Activated B cell treated with CpG ODN at 0.5 μM for 24 hours (primary cell): Measurements from ENCODE around the gene BRD7. TPM values are rescaled to one million over a fixed set of nuclear protein-coding genes. Genes with fewer than 3 reads are reported as not detected.

Experiments
- ATAC-seq: fragments of 200-7000 bp; cut with Tn5 transposase; one replicate; pipeline ENCODE4 v1.10.0; 2021; ENCODE audit warnings: low read depth, mild to moderate bottlenecking, moderate library complexity
- CTCF ChIA-PET: fragments of 350-600 bp; sonication (Branson Sonifier 250); formaldehyde crosslinking; loops from one replicate; lab custom pipeline; 2021; ENCODE audit warnings: antibody characterized with exemption; lab: Charles Lee
- POLR2A ChIA-PET: fragments of 350-600 bp; sonication (Branson Sonifier 250); formaldehyde crosslinking; loops from one replicate; lab custom pipeline; 2021; ENCODE audit warnings: antibody characterized with exemption; lab: Charles Lee
- DNase-seq: peaks from one replicate; pipeline ENCODE4 v3.0.0; 2022
- H3K27ac Mint-ChIP-seq: one replicate; pipeline ENCODE4 v1.8.0; 2020; ENCODE audit warnings: mixed read lengths
- H3K27me3 Mint-ChIP-seq: one replicate; pipeline ENCODE4 v1.8.0; 2021; ENCODE audit warnings: mixed read lengths
- H3K36me3 Mint-ChIP-seq: one replicate; pipeline ENCODE4 v1.8.0; 2021; ENCODE audit warnings: low read depth, mixed read lengths
- H3K4me1 Mint-ChIP-seq: one replicate; pipeline ENCODE4 v1.8.0; 2021; ENCODE audit warnings: mixed read lengths
- H3K4me3 Mint-ChIP-seq: one replicate; pipeline ENCODE4 v1.8.0; 2020; ENCODE audit warnings: mild to moderate bottlenecking, mixed read lengths
- H3K9me3 Mint-ChIP-seq: one replicate; pipeline ENCODE4 v1.8.0; 2020; ENCODE audit warnings: mixed read lengths
- intact Hi-C: fragments of 100-400 bp; cut with micrococcal nuclease; formaldehyde crosslinking; loops from one replicate; pipeline ENCODE4 v1.15.1; 2024
- total RNA-seq: library from RNA; stranded (reverse); gene quantifications from 2 replicates; pipeline ENCODE4 v1.2.3, GENCODE V29; 2022
- TF ChIP-seq, protein P1 (sequence below): fragments of 200-600 bp; IDR thresholded peaks from one replicate; pipeline ENCODE4 v1.8.0; 2022; ENCODE audit warnings: antibody characterized with exemption, mild to moderate bottlenecking

Gene BRD7
- total RNA-seq, 1 donor from 2014 or later: 65.2 TPM

DNA sequence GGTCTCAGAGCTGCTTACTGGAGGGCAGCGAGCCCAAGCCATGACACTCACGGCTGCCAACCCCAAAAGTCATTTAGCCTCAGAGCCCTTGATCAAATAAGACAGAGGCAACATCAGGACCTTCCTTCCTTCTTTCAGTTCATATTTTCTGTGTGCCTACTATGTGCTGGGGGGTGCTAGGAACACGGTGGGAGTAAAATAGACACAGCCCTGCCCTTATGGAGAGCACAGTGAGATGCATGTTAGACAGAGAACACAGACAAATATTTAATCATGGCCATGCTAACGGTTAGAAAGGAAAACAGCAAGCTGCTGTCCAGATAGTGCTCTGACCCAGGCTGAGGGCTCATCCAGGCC is 4.5 kb upstream of the BRD7 start:
- no peaks in the 10 kb centered on the region for H3K9me3 Mint-ChIP-seq
- ChIA-PET POLR2A (no interaction called here), CTCF (no interaction called here)
- ATAC-seq (no peak), DNase-seq (no peak)
- intact Hi-C loops: no loop called here
- TF ChIP-seq, protein P1, sequence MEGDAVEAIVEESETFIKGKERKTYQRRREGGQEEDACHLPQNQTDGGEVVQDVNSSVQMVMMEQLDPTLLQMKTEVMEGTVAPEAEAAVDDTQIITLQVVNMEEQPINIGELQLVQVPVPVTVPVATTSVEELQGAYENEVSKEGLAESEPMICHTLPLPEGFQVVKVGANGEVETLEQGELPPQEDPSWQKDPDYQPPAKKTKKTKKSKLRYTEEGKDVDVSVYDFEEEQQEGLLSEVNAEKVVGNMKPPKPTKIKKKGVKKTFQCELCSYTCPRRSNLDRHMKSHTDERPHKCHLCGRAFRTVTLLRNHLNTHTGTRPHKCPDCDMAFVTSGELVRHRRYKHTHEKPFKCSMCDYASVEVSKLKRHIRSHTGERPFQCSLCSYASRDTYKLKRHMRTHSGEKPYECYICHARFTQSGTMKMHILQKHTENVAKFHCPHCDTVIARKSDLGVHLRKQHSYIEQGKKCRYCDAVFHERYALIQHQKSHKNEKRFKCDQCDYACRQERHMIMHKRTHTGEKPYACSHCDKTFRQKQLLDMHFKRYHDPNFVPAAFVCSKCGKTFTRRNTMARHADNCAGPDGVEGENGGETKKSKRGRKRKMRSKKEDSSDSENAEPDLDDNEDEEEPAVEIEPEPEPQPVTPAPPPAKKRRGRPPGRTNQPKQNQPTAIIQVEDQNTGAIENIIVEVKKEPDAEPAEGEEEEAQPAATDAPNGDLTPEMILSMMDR: no peak
- H3K4me1 Mint-ChIP-seq: peaks cover 7% of the 10 kb centered on the region
- H3K36me3 Mint-ChIP-seq: peaks cover 4% of the 10 kb centered on the region
- no peak overlapping the region for H3K4me3 Mint-ChIP-seq
- H3K27ac Mint-ChIP-seq: no peak overlapping the region
- peaks cover 14% of the 10 kb centered on the region for H3K27me3 Mint-ChIP-seq

DNA sequence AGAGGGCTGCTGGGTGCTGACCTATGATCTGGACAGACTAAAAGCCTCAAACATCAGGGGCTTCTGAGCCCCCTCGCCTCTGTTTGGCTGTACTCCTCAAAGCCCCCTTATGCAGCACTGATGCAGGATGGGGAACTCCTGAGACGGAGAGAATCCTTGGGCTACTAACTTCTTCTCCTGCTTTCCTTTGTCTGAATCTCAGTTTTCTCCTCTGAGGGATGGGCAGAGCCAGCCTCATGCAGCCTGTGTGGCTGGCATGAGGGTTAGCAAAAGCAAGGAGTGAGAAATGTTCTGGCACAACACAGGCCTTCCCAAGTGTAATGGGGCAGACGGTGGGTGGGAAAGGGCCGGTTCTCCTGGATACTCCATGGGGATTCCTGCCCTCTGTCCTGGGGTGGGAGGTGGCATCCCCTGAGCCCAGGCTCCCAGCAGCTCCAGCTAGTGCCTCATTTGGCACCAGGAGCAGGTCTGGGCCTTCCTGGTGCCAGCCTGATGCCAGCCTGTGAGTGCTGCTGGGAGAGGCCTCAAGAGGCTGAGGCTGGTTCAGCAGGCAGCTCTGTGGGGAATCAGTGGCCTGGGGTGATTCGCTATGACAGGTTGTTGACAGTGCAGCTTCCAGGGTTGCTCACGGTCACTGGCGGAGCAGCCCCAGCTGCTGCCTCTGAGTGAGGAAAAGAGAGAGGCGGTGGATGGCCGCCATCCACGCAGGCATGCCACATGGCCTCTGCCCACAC is 4.0 kb upstream of the BRD7 start:
- Mint-ChIP-seq H3K27ac (no peak overlapping the region), H3K9me3 (no peaks in the 10 kb centered on the region), H3K36me3 (peaks cover 6% of the 10 kb centered on the region), H3K4me1 (peaks cover 11% of the 10 kb centered on the region), H3K4me3 (no peak overlapping the region), H3K27me3 (peaks cover 14% of the 10 kb centered on the region)
- TF ChIP-seq, protein P1: no peak
- ATAC-seq (no peak), DNase-seq (no peak)
- ChIA-PET CTCF (no interaction called here), POLR2A (no interaction called here)
- intact Hi-C loops: no loop called here

DNA sequence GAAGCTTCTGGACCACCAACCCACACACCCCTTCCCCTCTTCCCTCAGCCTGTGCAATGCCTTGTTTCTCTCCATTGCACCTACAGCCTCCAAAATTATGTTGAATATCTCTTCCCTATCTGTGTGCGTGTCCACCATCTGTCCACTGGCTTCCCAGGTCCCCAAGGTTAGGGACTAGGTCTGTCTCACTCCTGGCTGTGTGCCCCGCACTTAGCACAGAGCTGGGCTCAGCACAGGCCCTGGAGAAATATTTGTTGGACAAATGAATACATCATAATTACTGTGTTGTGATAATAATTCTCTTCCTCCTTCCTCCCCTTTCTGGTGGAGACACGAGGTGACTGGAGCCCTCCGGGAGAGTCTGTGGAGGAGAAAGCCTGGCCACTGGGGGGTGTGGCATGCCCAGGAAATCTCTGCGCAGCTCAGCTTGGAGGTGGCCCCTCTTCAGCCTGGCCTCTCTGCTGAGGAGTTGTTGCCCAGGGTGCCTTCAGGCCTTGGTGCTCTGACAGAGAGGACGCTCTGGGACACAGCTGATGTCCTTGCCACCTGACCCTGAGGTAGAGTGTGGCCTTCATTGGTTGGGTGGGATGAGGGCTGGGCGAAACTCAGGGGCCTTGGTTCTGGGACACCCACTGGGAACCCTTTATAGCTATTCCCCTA is 3.3 kb upstream of the BRD7 start:
- no peak overlapping the region for H3K4me3 Mint-ChIP-seq
- no peaks in the 10 kb centered on the region for H3K9me3 Mint-ChIP-seq
- TF ChIP-seq, protein P1: no peak
- peaks cover 17% of the 10 kb centered on the region for H3K4me1 Mint-ChIP-seq
- ChIA-PET POLR2A (no interaction called here), CTCF (no interaction called here)
- H3K27me3 Mint-ChIP-seq: peaks cover 12% of the 10 kb centered on the region
- no peak for DNase-seq
- H3K36me3 Mint-ChIP-seq: peaks cover 9% of the 10 kb centered on the region
- intact Hi-C loops: no loop called here
- no peak overlapping the region for H3K27ac Mint-ChIP-seq
- ATAC-seq: no peak

DNA sequence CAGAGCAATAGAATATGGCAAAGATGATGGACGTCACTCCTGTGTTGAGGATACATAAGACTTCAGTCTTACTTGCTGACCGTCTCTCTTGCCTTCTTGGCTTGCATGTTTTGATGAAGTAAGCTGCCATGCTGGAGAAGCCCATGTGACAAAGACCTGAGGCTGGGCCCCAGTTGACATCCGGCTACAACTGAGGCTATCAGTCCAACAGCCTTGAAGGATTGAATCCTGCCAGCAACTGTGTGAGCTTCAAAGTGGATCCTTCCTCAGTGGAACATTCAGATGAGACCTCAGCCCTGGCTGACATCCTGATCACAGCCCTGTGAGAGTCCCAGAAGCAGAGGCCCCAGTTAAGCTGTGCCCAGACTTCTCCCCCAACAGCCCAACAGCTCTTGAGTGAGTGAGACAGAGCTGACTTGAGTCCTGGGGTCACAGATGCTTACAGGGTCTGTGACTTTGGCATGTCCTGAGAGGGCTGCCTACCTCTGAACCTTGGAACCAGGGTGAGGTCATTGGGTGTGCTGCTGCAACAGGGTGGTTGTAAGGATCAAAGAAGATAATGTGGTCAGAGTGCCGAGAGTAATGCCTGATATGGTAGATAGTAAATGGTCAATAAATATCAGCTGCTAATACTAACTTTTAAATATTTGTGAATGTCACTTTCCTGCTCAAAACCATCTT is 2.4 kb upstream of the BRD7 start:
- H3K4me3 Mint-ChIP-seq: no peak overlapping the region
- peaks cover 25% of the 10 kb centered on the region for H3K4me1 Mint-ChIP-seq
- H3K36me3 Mint-ChIP-seq: peaks cover 10% of the 10 kb centered on the region
- no peak for DNase-seq
- H3K9me3 Mint-ChIP-seq: no peaks in the 10 kb centered on the region
- CTCF ChIA-PET: no interaction called here
- intact Hi-C loops: no loop called here
- H3K27ac Mint-ChIP-seq: no peak overlapping the region
- POLR2A ChIA-PET: no interaction called here
- peaks cover 11% of the 10 kb centered on the region for H3K27me3 Mint-ChIP-seq
- no peak for ATAC-seq
- TF ChIP-seq, protein P1: no peak
